ENCODE data around the gene STK11IP. TPM values are rescaled to one million over a fixed set of nuclear protein-coding genes. Genes with fewer than 3 reads are reported as not detected.

Gene STK11IP
- total and polyA plus RNA-seq, 10 of the 15 experiments (the other 5 are each of a cell fraction or from before 2014, with no cell fraction given) = 0.42 to 24.0 (median 11.4) TPM

DNA sequence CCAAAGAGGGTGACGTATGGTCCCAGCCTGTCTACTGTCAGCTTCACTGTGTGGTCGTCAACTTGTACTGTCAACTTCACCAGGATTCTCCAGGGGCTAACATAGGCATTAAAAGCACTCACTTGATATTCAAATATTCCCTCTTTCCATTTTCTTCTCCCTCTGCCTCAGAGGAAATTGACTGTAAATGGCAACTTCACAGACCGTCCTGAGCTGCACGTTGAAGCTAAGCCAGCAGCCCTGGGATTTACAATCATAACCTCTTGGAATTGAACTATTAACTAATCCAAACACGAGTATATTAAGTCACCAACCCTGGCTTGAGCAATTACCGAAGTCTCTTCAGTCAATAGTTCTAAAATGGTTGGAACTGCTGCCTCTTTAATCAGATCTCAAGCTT lies 68.3 kb downstream of the STK11IP start:
- H3K9ac ChIP-seq (ENCODE audit: control insufficient read depth, insufficient read depth, low read length) = no peak overlapping the region
- ChIA-PET POLR2A (no interaction called here), RAD21 (ENCODE audit: unreplicated experiment) (no interaction called here), SMC1A (ENCODE audit: uncharacterized antibody, unreplicated experiment) (no interaction called here), CTCF (interaction anchor here (0.9 to 1.2 kb wide), 3 partner anchors 12 to 24 kb away, joined by 3 read pairs; no protein-coding TSS in a partner anchor)
- H3K9me3 ChIP-seq (replicated peaks; ENCODE audit: control insufficient read depth, insufficient read depth, low read length) = peaks cover 5% of the 10 kb centered on the region; the same call in 1 of the 3 replicates
- DNase-seq (ENCODE audit: low read depth, low spot score) = no peak
- no peak for TF ChIP-seq CREM (IDR thresholded peaks at IDR 0.05; ENCODE audit: low read depth)
- TF ChIP-seq, protein P1, sequence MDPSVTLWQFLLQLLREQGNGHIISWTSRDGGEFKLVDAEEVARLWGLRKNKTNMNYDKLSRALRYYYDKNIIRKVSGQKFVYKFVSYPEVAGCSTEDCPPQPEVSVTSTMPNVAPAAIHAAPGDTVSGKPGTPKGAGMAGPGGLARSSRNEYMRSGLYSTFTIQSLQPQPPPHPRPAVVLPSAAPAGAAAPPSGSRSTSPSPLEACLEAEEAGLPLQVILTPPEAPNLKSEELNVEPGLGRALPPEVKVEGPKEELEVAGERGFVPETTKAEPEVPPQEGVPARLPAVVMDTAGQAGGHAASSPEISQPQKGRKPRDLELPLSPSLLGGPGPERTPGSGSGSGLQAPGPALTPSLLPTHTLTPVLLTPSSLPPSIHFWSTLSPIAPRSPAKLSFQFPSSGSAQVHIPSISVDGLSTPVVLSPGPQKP (IDR thresholded peaks at IDR 0.05; ENCODE audit: low read depth, low read length) = no peak
- TF ChIP-seq USF1 (IDR thresholded peaks at IDR 0.05; ENCODE audit: borderline replicate concordance, extremely low read length, insufficient read depth, low read depth, low read length) = no peak
- no peak for TF ChIP-seq KLF5 (IDR thresholded peaks at IDR 0.05; ENCODE audit: partially characterized antibody)
- TF ChIP-seq, protein P2, sequence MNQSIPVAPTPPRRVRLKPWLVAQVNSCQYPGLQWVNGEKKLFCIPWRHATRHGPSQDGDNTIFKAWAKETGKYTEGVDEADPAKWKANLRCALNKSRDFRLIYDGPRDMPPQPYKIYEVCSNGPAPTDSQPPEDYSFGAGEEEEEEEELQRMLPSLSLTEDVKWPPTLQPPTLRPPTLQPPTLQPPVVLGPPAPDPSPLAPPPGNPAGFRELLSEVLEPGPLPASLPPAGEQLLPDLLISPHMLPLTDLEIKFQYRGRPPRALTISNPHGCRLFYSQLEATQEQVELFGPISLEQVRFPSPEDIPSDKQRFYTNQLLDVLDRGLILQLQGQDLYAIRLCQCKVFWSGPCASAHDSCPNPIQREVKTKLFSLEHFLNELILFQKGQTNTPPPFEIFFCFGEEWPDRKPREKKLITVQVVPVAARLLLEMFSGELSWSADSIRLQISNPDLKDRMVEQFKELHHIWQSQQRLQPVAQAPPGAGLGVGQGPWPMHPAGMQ (IDR thresholded peaks at IDR 0.05; ENCODE audit: borderline replicate concordance) = no peak
- no peak for TF ChIP-seq SP1 (IDR thresholded peaks at IDR 0.05; ENCODE audit: low read depth, low read length)
- no peak for TF ChIP-seq MTA3 (IDR thresholded peaks at IDR 0.05; ENCODE audit: borderline replicate concordance, low read length)
- TF ChIP-seq POLR2A (IDR thresholded peaks at IDR 0.05; ENCODE audit: low read depth, low read length) = no peak
- no peak for TF ChIP-seq EED (IDR thresholded peaks at IDR 0.05; ENCODE audit: low read depth)
- TF ChIP-seq BMI1 (IDR thresholded peaks at IDR 0.05; ENCODE audit: borderline replicate concordance) = no peak
- no peak for TF ChIP-seq EGR1 (IDR thresholded peaks at IDR 0.05; ENCODE audit: borderline replicate concordance in 1 of 2, low read depth in 2 of 2, low read length in 2 of 2)
- no peak for TF ChIP-seq RB1 (IDR thresholded peaks at IDR 0.05; ENCODE audit: borderline replicate concordance)
- no peak for TF ChIP-seq JUND (IDR thresholded peaks at IDR 0.05; ENCODE audit: low read depth, low read length)
- TF ChIP-seq PML (IDR thresholded peaks at IDR 0.05; ENCODE audit: low read length) = no peak
- TF ChIP-seq SREBF1 (IDR thresholded peaks at IDR 0.05; ENCODE audit: low read length) = no peak
- no peak for TF ChIP-seq TAF1 (IDR thresholded peaks at IDR 0.05; ENCODE audit: borderline replicate concordance, low read depth, low read length)
- TF ChIP-seq, protein P3, sequence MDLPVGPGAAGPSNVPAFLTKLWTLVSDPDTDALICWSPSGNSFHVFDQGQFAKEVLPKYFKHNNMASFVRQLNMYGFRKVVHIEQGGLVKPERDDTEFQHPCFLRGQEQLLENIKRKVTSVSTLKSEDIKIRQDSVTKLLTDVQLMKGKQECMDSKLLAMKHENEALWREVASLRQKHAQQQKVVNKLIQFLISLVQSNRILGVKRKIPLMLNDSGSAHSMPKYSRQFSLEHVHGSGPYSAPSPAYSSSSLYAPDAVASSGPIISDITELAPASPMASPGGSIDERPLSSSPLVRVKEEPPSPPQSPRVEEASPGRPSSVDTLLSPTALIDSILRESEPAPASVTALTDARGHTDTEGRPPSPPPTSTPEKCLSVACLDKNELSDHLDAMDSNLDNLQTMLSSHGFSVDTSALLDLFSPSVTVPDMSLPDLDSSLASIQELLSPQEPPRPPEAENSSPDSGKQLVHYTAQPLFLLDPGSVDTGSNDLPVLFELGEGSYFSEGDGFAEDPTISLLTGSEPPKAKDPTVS (IDR thresholded peaks at IDR 0.05; ENCODE audit: low read depth, low read length) = no peak
- no peaks in the 10 kb centered on the region for H3K36me3 ChIP-seq (ENCODE audit: control insufficient read depth in 2 of 2, insufficient read depth in 2 of 2, low read length in 1 of 2)
- peaks cover 9% of the 10 kb centered on the region for H3K4me1 ChIP-seq (ENCODE audit: control insufficient read depth, insufficient read depth, low read length)
- H3K27me3 ChIP-seq (replicated peaks in 1 of 2; ENCODE audit: control insufficient read depth in 2 of 2, insufficient read depth in 2 of 2, low read length in 1 of 2) = no peaks in the 10 kb centered on the region
- 28% methylated on average over 6 of the region's 6 CpGs for WGBS (ENCODE audit: insufficient coverage, insufficient replicate concordance, low lambda C conversion rate, missing lambda C conversion rate)
- no peak for ATAC-seq
- H3K4me3 ChIP-seq = no peak overlapping the region
- no peak overlapping the region for H2AFZ ChIP-seq (ENCODE audit: control insufficient read depth, low read depth, low read length)
- intact Hi-C loops (cut with micrococcal nuclease; ENCODE audit: unreplicated experiment) = no loop called here
- in situ Hi-C loops (cut with MboI) = no loop called here
- no peaks in the 10 kb centered on the region for H4K20me1 ChIP-seq (ENCODE audit: control insufficient read depth, insufficient read depth)
- no peak for FAIRE-seq
- no peak overlapping the region for H3K4me2 ChIP-seq (ENCODE audit: control insufficient read depth, insufficient read depth)
- BruUV-seq (replicated peaks) = no TSS peak
- H3K79me2 ChIP-seq (ENCODE audit: control insufficient read depth, insufficient read depth, low read length) = no peaks in the 10 kb centered on the region
- H3K27ac ChIP-seq (ENCODE audit: control insufficient read depth, insufficient read depth) = no peak overlapping the region
